Myocyte (in vitro differentiated cells): ENCODE measurements around the gene BTBD10. TPM values are rescaled to one million over a fixed set of nuclear protein-coding genes. Genes with fewer than 3 reads are reported as not detected.
A peak's percentile ranks its signal among the peaks of the same experiment; 100 is the strongest.
"Not testable (repeated sequence)": the region's sequence is repeated elsewhere in the genome, so short reads cannot be mapped to it uniquely, and the experiment has no call there.

ENCODE experiments used
- DNase-seq: peaks from one replicate; pipeline ENCODE4 v3.0.0-alpha.2; 2012; ENCODE audit warnings: low read depth
- total RNA-seq: library from RNA; depleted of rRNA; stranded (reverse); fragments of >200 nt; gene quantifications from 2 replicates; pipeline ENCODE4 v1.2.3, GENCODE V29; 2014

The BTBD10 gene
- total RNA-seq, 1 donor from 2014 or later: 36.0 TPM

GRCh38 chr11:13440100-13440855 lies 22.7 kb downstream of the BTBD10 start:
- DNase-seq: peak; percentile 90

- no peak for DNase-seq
Measured at GRCh38 chr11:13438291-13438690, 24.7 kb downstream of the BTBD10 start.

GRCh38 chr11:13436836-13437235 lies 26.2 kb downstream of the BTBD10 start:
- DNase-seq: not testable (repeated sequence)

GRCh38 chr11:13434247-13435205 lies 28.5 kb downstream of the BTBD10 start:
- DNase-seq: no peak

GRCh38 chr11:13433437-13433836 lies 29.6 kb downstream of the BTBD10 start:
- no peak for DNase-seq

- DNase-seq: no peak
Measured at GRCh38 chr11:13429836-13430235, 33.2 kb downstream of the BTBD10 start.

GRCh38 chr11:13429288-13429687 lies 33.7 kb downstream of the BTBD10 start:
- no peak for DNase-seq

GRCh38 chr11:13427440-13427839 lies 35.6 kb downstream of the BTBD10 start:
- no peak for DNase-seq

- no peak for DNase-seq
Measured at GRCh38 chr11:13423372-13423771, 39.6 kb downstream of the BTBD10 start.

- DNase-seq: no peak
Measured at GRCh38 chr11:13421561-13421960, 41.5 kb downstream of the BTBD10 start.

GRCh38 chr11:13415201-13415600 lies 47.8 kb downstream of the BTBD10 start:
- no peak for DNase-seq

GRCh38 chr11:13405220-13405619 lies 57.8 kb downstream of the BTBD10 start:
- DNase-seq: no peak

GRCh38 chr11:13398335-13398734 lies 64.7 kb downstream of the BTBD10 start:
- DNase-seq: not testable (repeated sequence)

- no peak for DNase-seq
Measured at GRCh38 chr11:13391217-13391616, 71.8 kb downstream of the BTBD10 start.

GRCh38 chr11:13388741-13389140 lies 74.3 kb downstream of the BTBD10 start:
- DNase-seq: peak; percentile 54

- no peak for DNase-seq
Measured at GRCh38 chr11:13386567-13386966, 76.5 kb downstream of the BTBD10 start.

- peak; percentile 55 for DNase-seq
Measured at GRCh38 chr11:13384908-13385640, 77.9 kb downstream of the BTBD10 start.

- no peak for DNase-seq
Measured at GRCh38 chr11:13382751-13383150, 80.3 kb downstream of the BTBD10 start.

- DNase-seq: no peak
Measured at GRCh38 chr11:13380731-13381130, 82.3 kb downstream of the BTBD10 start.

- DNase-seq: no peak
Measured at GRCh38 chr11:13378316-13378715, 84.7 kb downstream of the BTBD10 start.

- no peak for DNase-seq
Measured at GRCh38 chr11:13376838-13377237, 86.2 kb downstream of the BTBD10 start.
